Fibroblast of skin of right biceps (primary cell): Measurements from ENCODE around the gene KDM4B.

Source experiments
- DNase-seq: peaks from one replicate; pipeline ENCODE4 v3.0.0-alpha.2; 2013

KDM4B gene

GRCh38 chr19:5093948-5094718, 125.2 kb downstream of the KDM4B start:
- DNase-seq = no peak

- no peak for DNase-seq
Observed at GRCh38 chr19:5094768-5095567, 126.1 kb downstream of the KDM4B start.

- DNase-seq = no peak
Observed at GRCh38 chr19:5095568-5095850, 126.6 kb downstream of the KDM4B start.

GRCh38 chr19:5096536-5096935, 127.6 kb downstream of the KDM4B start:
- no peak for DNase-seq

- DNase-seq = no peak
Observed at GRCh38 chr19:5097331-5097930, 128.5 kb downstream of the KDM4B start.

- DNase-seq = no peak
Observed at GRCh38 chr19:5097959-5098623, 129.2 kb downstream of the KDM4B start.

- no peak for DNase-seq
Observed at GRCh38 chr19:5098646-5099045, 129.7 kb downstream of the KDM4B start.

- no peak for DNase-seq
Observed at GRCh38 chr19:5099701-5100221, 130.8 kb downstream of the KDM4B start.

- no peak for DNase-seq
Observed at GRCh38 chr19:5101871-5102270, 133.0 kb downstream of the KDM4B start.

GRCh38 chr19:5102520-5102919, 133.6 kb downstream of the KDM4B start:
- DNase-seq = no peak

- no peak for DNase-seq
Observed at GRCh38 chr19:5103061-5103701, 134.3 kb downstream of the KDM4B start.

- no peak for DNase-seq
Observed at GRCh38 chr19:5103812-5104410, 135.0 kb downstream of the KDM4B start.

- no peak for DNase-seq
Observed at GRCh38 chr19:5104871-5105351, 136.0 kb downstream of the KDM4B start.

- no peak for DNase-seq
Observed at GRCh38 chr19:5106191-5106726, 137.3 kb downstream of the KDM4B start.

GRCh38 chr19:5106971-5107370, 138.1 kb downstream of the KDM4B start:
- no peak for DNase-seq

- no peak for DNase-seq
Observed at GRCh38 chr19:5107432-5108122, 138.7 kb downstream of the KDM4B start.

- DNase-seq = no peak
Observed at GRCh38 chr19:5108123-5108596, 139.2 kb downstream of the KDM4B start.

GRCh38 chr19:5108866-5109265, 140.0 kb downstream of the KDM4B start:
- DNase-seq = no peak

GRCh38 chr19:5109560-5109959, 140.6 kb downstream of the KDM4B start:
- no peak for DNase-seq

GRCh38 chr19:5110546-5110945, 141.6 kb downstream of the KDM4B start:
- DNase-seq = no peak

- DNase-seq = no peak
Observed at GRCh38 chr19:5111051-5111450, 142.1 kb downstream of the KDM4B start.
